AG04449 (cell line): ENCODE data around the gene ZNF888.

Source experiments
- CTCF ChIA-PET: fragments of 350-600 bp; formaldehyde crosslinking; extraction: SDS; loops from one replicate; lab custom pipeline; 2021; ENCODE audit warnings: antibody characterized with exemption; lab: Yijun Ruan, JAX
- POLR2A ChIA-PET: fragments of 400-600, 350-600 bp; formaldehyde crosslinking; extraction: SDS; loops from one replicate; lab custom pipeline; 2020; ENCODE audit warnings: antibody characterized with exemption, inconsistent platforms; lab: Yijun Ruan, JAX
- DNase-seq: peaks from one replicate; pipeline ENCODE4 v3.0.0-alpha.2; 2010; ENCODE audit warnings: low read depth, low spot score
- H3K4me3 ChIP-seq: 2 replicates; pipeline ENCODE4 v1.5.1; 2011; ENCODE audit warnings: low read depth, mild to moderate bottlenecking, control low read depth, low read length
- TF ChIP-seq, protein P1 (sequence below): IDR thresholded peaks from one replicate; pipeline ENCODE4 v1.5.1; 2011; ENCODE audit warnings: mild to moderate bottlenecking, moderate library complexity, low read length, control low read depth, inconsistent platforms; ENCODE audit not compliant: insufficient read depth; ENCODE audit errors: missing control alignments

ZNF888 gene

DNA sequence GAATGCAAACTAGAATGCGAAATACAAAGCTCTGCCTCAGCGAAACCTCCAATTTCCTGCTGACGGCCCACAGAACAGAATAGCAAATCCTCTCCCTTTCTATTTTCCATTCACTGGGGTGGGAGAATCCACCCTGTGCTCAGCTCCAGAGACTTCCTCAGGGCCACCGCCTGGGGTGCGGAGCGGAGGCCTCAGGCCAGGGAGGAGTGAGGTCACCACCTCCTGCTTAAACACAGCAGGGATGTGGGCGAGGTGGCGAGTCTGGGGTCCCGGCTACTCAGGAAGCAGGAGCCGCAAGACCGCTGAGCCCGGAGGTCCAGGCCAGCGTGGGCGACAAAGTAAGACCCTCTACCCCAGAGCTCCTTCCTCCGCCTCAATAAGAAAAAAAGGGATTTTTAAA, 25.1 kb downstream of the ZNF888 start:
- H3K4me3 ChIP-seq: peak overlapping the region; percentile 89
- DNase-seq: no peak
- POLR2A ChIA-PET: no interaction called here
- CTCF ChIA-PET: interaction anchor here (1.5 kb wide), 1 partner anchor 96 kb away, joined by 3 read pairs; no protein-coding TSS in a partner anchor
- TF ChIP-seq, protein P1, sequence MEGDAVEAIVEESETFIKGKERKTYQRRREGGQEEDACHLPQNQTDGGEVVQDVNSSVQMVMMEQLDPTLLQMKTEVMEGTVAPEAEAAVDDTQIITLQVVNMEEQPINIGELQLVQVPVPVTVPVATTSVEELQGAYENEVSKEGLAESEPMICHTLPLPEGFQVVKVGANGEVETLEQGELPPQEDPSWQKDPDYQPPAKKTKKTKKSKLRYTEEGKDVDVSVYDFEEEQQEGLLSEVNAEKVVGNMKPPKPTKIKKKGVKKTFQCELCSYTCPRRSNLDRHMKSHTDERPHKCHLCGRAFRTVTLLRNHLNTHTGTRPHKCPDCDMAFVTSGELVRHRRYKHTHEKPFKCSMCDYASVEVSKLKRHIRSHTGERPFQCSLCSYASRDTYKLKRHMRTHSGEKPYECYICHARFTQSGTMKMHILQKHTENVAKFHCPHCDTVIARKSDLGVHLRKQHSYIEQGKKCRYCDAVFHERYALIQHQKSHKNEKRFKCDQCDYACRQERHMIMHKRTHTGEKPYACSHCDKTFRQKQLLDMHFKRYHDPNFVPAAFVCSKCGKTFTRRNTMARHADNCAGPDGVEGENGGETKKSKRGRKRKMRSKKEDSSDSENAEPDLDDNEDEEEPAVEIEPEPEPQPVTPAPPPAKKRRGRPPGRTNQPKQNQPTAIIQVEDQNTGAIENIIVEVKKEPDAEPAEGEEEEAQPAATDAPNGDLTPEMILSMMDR: no peak

DNA sequence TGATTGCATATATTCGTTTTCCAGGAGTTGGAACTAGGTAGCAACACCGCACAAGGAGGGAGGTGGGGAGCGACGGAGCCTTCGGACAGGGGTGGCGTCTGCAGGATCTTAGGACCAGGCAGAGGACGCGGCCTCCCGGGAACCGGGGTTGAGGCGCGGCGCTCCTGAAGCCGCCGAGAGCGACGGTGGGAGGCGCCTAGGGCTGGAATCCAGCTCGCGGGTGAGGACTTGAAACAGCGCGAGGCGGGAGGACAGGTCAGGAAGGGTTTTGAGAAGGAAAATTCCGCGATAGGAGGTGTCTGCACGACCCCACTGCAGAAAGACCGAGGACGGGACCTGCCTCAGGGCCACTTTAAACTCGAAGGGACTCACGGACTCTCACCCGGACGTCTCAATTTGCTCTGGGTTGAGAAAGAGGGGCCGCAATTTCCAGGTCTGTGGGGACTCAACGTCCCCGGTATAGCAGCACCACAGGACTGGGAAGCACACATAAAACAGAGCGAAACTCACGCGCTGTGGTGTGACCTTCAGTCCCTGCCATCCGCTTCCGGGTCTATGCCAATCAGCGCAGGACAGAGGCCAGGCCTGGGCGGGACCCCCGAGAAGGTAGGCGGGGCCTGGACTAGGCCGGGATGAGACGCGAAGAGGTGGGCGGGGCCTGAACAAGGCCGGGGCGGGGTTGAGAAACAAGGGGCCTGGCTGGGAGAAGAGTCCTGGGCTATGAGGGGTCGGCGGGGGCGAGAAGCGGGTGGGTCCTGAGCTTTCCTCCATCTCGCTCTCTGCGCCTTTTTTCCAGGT, 25.9 kb downstream of the ZNF888 start, which contains the start of gene ZNF320:
TSS of gene ZNF320 (minus strand) at position 498 of the 798 bp plus-strand sequence. CDS start 7,380 bp downstream, outside the sequence.
- TF ChIP-seq, protein P1: no peak
- ChIA-PET POLR2A (interaction anchor here (0.6 kb wide), 1 partner anchor 383 kb away, joined by 3 read pairs; no protein-coding TSS in a partner anchor), CTCF (interaction anchor here (0.7 to 1.5 kb wide), 2 partner anchors 11 to 97 kb away, joined by 3 to 4 read pairs; no protein-coding TSS in a partner anchor)
- peak; percentile 49 for DNase-seq
- peak within 1 kb of the TSS; percentile 89 for H3K4me3 ChIP-seq

DNA sequence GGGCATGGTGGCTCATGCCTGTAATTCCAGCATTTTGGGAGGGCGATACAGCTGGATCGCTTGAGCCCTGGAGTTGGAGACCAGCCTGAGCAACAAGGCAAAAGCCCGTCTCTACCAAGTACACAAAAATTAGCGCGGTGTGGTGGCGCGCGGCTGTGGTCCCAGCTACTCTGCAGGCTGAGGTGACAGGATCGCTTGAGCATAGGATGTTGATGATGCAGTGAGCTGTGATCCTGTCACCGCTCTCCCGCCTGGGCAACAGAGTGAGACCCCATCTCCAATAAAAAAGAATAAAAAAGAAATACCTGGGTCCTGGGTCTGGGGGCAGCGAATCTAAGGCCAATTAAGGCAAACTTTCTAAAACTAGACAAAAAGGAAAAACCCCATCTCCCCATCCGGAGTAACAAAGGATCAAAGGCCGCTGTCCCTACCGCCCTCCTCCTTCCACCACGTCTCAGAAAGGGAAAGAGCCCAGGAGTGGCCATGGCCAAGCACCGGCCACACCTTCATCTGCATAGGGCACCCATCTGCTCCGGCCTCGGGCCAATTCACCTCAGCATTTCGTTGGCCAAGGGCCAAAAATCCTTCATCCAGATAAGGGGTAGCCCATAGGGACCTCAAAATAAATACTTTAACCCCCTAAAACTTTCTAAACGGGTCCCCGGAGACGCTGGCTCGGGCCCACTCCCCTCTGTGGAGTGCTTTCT, 26.6 kb downstream of the ZNF888 start:
- ChIA-PET CTCF (no interaction called here), POLR2A (interaction anchor here (0.6 kb wide), 1 partner anchor 383 kb away, joined by 3 read pairs; no protein-coding TSS in a partner anchor)
- TF ChIP-seq, protein P1: no peak
- H3K4me3 ChIP-seq: peak overlapping the region; percentile 89
- no peak for DNase-seq

DNA sequence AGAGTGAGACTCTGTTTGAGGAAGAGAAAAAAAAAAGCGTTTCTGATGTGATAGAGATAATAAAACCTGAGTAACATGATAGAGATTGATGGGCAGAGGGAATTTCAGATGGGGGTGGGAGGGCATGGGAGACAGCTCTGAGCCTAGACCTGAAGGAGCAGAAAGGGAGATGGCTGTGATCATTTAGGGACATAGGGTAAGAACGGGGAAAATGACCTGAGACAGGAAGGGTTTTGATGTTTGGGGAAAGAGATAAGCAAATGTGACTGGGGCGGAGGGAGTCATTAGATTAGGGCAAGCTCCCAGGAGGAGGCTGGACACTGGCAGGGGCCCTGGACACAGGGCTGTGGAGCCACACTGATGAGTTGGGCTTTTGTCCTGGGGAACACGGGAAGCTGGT, 31.9 kb downstream of the ZNF888 start:
- no peak for DNase-seq
- ChIA-PET POLR2A (no interaction called here), CTCF (no interaction called here)
- TF ChIP-seq, protein P1: no peak
- H3K4me3 ChIP-seq: no peak overlapping the region

DNA sequence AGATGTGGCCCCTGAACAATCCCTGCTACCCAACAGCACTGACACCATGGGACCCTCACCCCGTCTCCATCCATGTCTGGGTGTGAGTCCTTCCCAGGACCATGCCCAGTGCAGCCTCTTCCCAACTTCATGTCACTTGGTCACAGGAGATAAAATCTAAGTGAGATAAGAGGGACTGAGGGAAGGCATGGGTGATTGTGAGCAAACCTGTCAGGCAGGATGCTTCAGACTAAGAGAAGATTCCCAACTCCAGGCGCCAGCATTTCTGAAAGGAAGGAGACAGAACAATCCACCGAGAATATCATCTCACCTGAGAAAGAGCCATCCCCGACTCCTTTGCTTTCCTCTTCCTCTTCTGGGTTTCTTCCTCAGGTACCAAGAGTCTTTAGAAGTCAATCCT, 33.3 kb downstream of the ZNF888 start:
- CTCF ChIA-PET: no interaction called here
- no peak for DNase-seq
- H3K4me3 ChIP-seq: no peak overlapping the region
- TF ChIP-seq, protein P1: no peak
- POLR2A ChIA-PET: no interaction called here

DNA sequence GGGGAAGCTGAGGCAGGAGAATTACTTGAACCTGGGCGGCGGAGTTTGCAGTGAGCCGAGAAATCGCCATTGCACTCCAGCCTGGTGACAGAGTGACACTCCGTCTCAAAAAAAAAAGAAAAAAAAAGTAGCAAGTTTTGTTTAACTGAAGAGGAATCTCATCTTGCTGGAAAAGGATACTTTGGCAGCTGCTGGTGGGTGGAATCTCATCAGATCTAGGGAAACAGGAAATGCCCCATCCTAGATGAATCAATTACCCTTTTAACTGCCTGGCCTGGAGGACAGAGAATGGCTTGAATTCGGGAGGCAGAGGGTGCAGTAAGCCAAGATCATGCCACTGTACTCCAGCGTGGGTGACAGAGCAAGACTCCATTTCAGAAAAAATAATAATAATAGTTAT, 34.2 kb downstream of the ZNF888 start:
- no peak for DNase-seq
- POLR2A ChIA-PET: no interaction called here
- no peak overlapping the region for H3K4me3 ChIP-seq
- TF ChIP-seq, protein P1: no peak
- CTCF ChIA-PET: no interaction called here
